ENCODE data around the gene SLC30A5. TPM values are rescaled to one million over a fixed set of nuclear protein-coding genes. Genes with fewer than 3 reads are reported as not detected.
"Not testable (repeated sequence)": the region's sequence is repeated elsewhere in the genome, so short reads cannot be mapped to it uniquely, and the experiment has no call there.

The SLC30A5 gene
- total RNA-seq, 1 experiment from 2014 or later: 50.0 TPM

DNA sequence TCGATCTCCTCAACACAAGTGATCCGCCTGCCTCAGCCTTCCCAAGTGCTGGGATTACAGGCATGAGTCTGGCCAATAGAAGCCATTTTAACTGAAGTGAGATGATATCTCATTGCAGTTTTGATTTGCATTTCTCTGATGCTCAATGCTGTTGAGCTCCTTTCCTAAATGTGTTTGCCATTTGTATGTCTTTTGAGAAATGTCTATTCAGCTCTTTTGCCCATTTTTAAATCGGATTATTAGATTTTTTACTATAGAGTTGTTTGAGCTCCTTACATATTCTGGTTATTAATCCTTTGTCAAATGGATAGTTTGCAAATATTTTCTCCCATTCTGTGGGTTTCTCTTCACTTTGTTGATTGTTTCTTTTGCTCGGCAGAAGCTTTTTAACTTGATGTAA is 46.4 kb downstream of the SLC30A5 start:
- H2AFZ ChIP-seq (ENCODE audit: low read depth, low read length, poor library complexity, severe bottlenecking); H3K4me3 ChIP-seq (replicated peaks in 1 of 2; ENCODE audit: low read depth in 1 of 2, low read length in 2 of 2); H3K9ac ChIP-seq (ENCODE audit: low read length); H3K4me2 ChIP-seq (ENCODE audit: low read length); H3K27me3 ChIP-seq (ENCODE audit: insufficient read depth, low read length); intact Hi-C loops (cut with micrococcal nuclease); H3K4me1 ChIP-seq (ENCODE audit: control insufficient read depth in 1 of 2, insufficient read depth in 2 of 2, low read length in 2 of 2); DNase-seq (ENCODE audit: low read depth, low spot score); CTCF ChIA-PET; H3K27ac ChIP-seq (ENCODE audit: low read depth, low read length); H3K36me3 ChIP-seq (ENCODE audit: control insufficient read depth in 1 of 2, insufficient read depth in 2 of 2, low read length in 2 of 2); H3K9me3 ChIP-seq (ENCODE audit: control insufficient read depth in 1 of 2, insufficient read depth in 1 of 2, low read depth in 1 of 2, low read length in 2 of 2); BruUV-seq (replicated peaks); RAD21 ChIA-PET (ENCODE audit: low non-redundant PET in 1 of 2, low total read pairs in 2 of 2, uncharacterized antibody in 2 of 2, unreplicated experiment in 2 of 2); H3K9me2 ChIP-seq (ENCODE audit: insufficient read depth); ATAC-seq; H3K79me2 ChIP-seq (ENCODE audit: insufficient read depth, low read length); POLR2A ChIA-PET; H4K20me1 ChIP-seq (ENCODE audit: insufficient read depth): not testable (repeated sequence)

DNA sequence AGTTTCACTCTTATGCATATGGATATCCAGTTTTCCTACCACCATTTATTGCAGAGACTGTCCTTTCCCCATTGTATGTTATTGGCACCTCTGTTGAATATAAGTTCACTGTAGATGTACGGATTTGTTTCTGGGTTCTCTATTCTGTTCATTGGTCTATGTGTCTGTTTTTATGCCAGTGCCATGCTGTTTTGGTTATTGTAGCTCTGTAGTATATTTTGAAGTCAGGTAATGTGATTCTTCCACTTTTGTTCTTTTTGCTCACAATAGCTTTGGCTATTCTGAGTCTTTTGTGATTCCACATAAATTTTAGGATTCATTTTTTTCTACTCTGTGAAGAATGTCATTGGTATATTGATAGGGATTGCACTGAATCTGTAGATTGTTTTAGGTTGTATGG is 47.0 kb downstream of the SLC30A5 start:
- ChIA-PET POLR2A (no interaction called here), CTCF (no interaction called here), RAD21 (ENCODE audit: low non-redundant PET in 1 of 2, low total read pairs in 2 of 2, uncharacterized antibody in 2 of 2, unreplicated experiment in 2 of 2) (no interaction called here)
- H4K20me1 ChIP-seq (ENCODE audit: insufficient read depth): no peaks in the 10 kb centered on the region
- H3K4me2 ChIP-seq (ENCODE audit: low read length): no peak overlapping the region
- BruUV-seq (replicated peaks): no TSS peak
- TF ChIP-seq ZNF274 (IDR thresholded peaks at IDR 0.05; ENCODE audit: low read depth, low read length): no peak
- TF ChIP-seq CBX3 (IDR thresholded peaks at IDR 0.05; ENCODE audit: low read depth): peak; percentile 77
- no peak overlapping the region for H3K27ac ChIP-seq (ENCODE audit: low read depth, low read length)
- H3K4me1 ChIP-seq (ENCODE audit: control insufficient read depth in 1 of 2, insufficient read depth in 2 of 2, low read length in 2 of 2): no peaks in the 10 kb centered on the region
- no peaks in the 10 kb centered on the region for H3K79me2 ChIP-seq (ENCODE audit: insufficient read depth, low read length)
- no peaks in the 10 kb centered on the region for H3K36me3 ChIP-seq (ENCODE audit: control insufficient read depth in 1 of 2, insufficient read depth in 2 of 2, low read length in 2 of 2)
- H2AFZ ChIP-seq (ENCODE audit: low read depth, low read length, poor library complexity, severe bottlenecking): no peak overlapping the region
- DNase-seq (ENCODE audit: low read depth, low spot score) (no peak), ATAC-seq (no peak)
- H3K4me3 ChIP-seq (replicated peaks in 1 of 2; ENCODE audit: low read depth in 1 of 2, low read length in 2 of 2): no peak overlapping the region
- H3K9ac ChIP-seq (ENCODE audit: low read length): no peak overlapping the region
- H3K27me3 ChIP-seq (ENCODE audit: insufficient read depth, low read length): no peaks in the 10 kb centered on the region
- no peaks in the 10 kb centered on the region for H3K9me2 ChIP-seq (ENCODE audit: insufficient read depth)
- intact Hi-C loops (cut with micrococcal nuclease): no loop called here
- peaks cover 0 to 9% of the 10 kb centered on the region in 2 experiments; a peak in 1 of 4 replicates for H3K9me3 ChIP-seq (ENCODE audit: control insufficient read depth in 1 of 2, insufficient read depth in 1 of 2, low read depth in 1 of 2, low read length in 2 of 2)

DNA sequence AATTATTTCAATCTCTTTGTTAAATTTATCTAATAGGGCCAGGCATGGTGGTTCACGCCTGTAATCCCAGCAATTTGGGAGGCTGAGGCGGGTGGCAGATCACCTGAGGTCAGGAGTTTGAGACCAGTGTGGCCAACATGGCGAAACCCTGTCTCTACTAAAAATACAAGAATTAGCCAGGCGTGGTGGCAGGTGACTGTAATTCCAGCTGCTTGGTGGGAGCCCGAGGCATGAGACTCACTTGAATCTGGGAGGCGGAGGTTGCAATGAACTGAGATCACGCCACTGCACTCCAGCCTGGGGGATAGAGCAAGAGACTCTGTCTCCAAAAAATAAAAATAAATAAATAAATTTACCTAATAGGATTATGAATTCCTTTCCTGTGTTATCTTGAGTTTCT is 54.8 kb downstream of the SLC30A5 start:
- H3K27me3 ChIP-seq (ENCODE audit: insufficient read depth, low read length); BruUV-seq (replicated peaks); POLR2A ChIA-PET; CTCF ChIA-PET; H3K9me3 ChIP-seq (ENCODE audit: control insufficient read depth in 1 of 2, insufficient read depth in 1 of 2, low read depth in 1 of 2, low read length in 2 of 2); ATAC-seq; H3K27ac ChIP-seq (ENCODE audit: low read depth, low read length); H3K36me3 ChIP-seq (ENCODE audit: control insufficient read depth in 1 of 2, insufficient read depth in 2 of 2, low read length in 2 of 2); H3K4me1 ChIP-seq (ENCODE audit: control insufficient read depth in 1 of 2, insufficient read depth in 2 of 2, low read length in 2 of 2); H4K20me1 ChIP-seq (ENCODE audit: insufficient read depth); intact Hi-C loops (cut with micrococcal nuclease); H3K9ac ChIP-seq (ENCODE audit: low read length); H2AFZ ChIP-seq (ENCODE audit: low read depth, low read length, poor library complexity, severe bottlenecking); H3K4me3 ChIP-seq (replicated peaks in 1 of 2; ENCODE audit: low read depth in 1 of 2, low read length in 2 of 2); DNase-seq (ENCODE audit: low read depth, low spot score); H3K9me2 ChIP-seq (ENCODE audit: insufficient read depth); H3K79me2 ChIP-seq (ENCODE audit: insufficient read depth, low read length); H3K4me2 ChIP-seq (ENCODE audit: low read length); RAD21 ChIA-PET (ENCODE audit: low non-redundant PET in 1 of 2, low total read pairs in 2 of 2, uncharacterized antibody in 2 of 2, unreplicated experiment in 2 of 2): not testable (repeated sequence)
